HL-60/S4 (cell line): ENCODE measurements around the gene RNF17.

Source experiments
- in situ Hi-C: fragments of 300-500 bp; cut with MboI; formaldehyde crosslinking; loops from 2 replicates; pipeline ENCODE4 v1.14.3; 2022; ENCODE audit warnings: low sequenced_read_pairs

RNF17 gene

GRCh38 chr13:24858953-24859352, 95.0 kb downstream of the RNF17 start:
- in situ Hi-C loops = no loop called here

GRCh38 chr13:24860770-24861169, 96.8 kb downstream of the RNF17 start:
- in situ Hi-C loops = no loop called here

- in situ Hi-C loops = no loop called here
These were observed 97.8 kb downstream of the RNF17 start for GRCh38 chr13:24861617-24862362.

GRCh38 chr13:24863748-24864540, 100.0 kb downstream of the RNF17 start:
- in situ Hi-C loops = no loop called here

GRCh38 chr13:24864579-24864978, 100.6 kb downstream of the RNF17 start:
- in situ Hi-C loops = no loop called here

- in situ Hi-C loops = no loop called here
These were observed 101.4 kb downstream of the RNF17 start for GRCh38 chr13:24865163-24865953.

- in situ Hi-C loops = no loop called here
These were observed 102.5 kb downstream of the RNF17 start for GRCh38 chr13:24866488-24866887.

GRCh38 chr13:24868874-24869273, 104.9 kb downstream of the RNF17 start:
- in situ Hi-C loops = no loop called here

GRCh38 chr13:24870380-24870760, 106.4 kb downstream of the RNF17 start:
- in situ Hi-C loops = no loop called here

- in situ Hi-C loops = no loop called here
These were observed 111.6 kb downstream of the RNF17 start for GRCh38 chr13:24875566-24875965.

GRCh38 chr13:24877531-24877930, 113.6 kb downstream of the RNF17 start:
- in situ Hi-C loops = no loop called here

- in situ Hi-C loops = no loop called here
These were observed 114.4 kb downstream of the RNF17 start for GRCh38 chr13:24878340-24878739.

GRCh38 chr13:24882665-24883064, 118.7 kb downstream of the RNF17 start:
- in situ Hi-C loops = no loop called here

GRCh38 chr13:24887759-24888158, 123.8 kb downstream of the RNF17 start:
- in situ Hi-C loops = no loop called here

GRCh38 chr13:24888291-24888931, 124.4 kb downstream of the RNF17 start:
- in situ Hi-C loops = no loop called here

GRCh38 chr13:24890256-24890655, 126.3 kb downstream of the RNF17 start:
- in situ Hi-C loops = no loop called here

GRCh38 chr13:24891476-24892108, 127.6 kb downstream of the RNF17 start:
- in situ Hi-C loops = no loop called here

- in situ Hi-C loops = no loop called here
These were observed 128.9 kb downstream of the RNF17 start for GRCh38 chr13:24892829-24893228.

GRCh38 chr13:24893863-24894262, 129.9 kb downstream of the RNF17 start:
- in situ Hi-C loops = no loop called here

- in situ Hi-C loops = no loop called here
These were observed 130.5 kb downstream of the RNF17 start for GRCh38 chr13:24894277-24894971.
